Activated naive CD8-positive, alpha-beta T cell treated with anti-CD3 and anti-CD28 coated beads for 36 hours (primary cell): ENCODE data around the gene PEX12. TPM values are rescaled to one million over a fixed set of nuclear protein-coding genes. Genes with fewer than 3 reads are reported as not detected.
A peak's percentile ranks its signal among the peaks of the same experiment; 100 is the strongest.
"Not testable (repeated sequence)": the region's sequence is repeated elsewhere in the genome, so short reads cannot be mapped to it uniquely, and the experiment has no call there.

Experiments used
- DNase-seq: peaks from one replicate; pipeline ENCODE4 v3.0.0; 2021
- H3K27ac Mint-ChIP-seq: one replicate; pipeline ENCODE4 v1.8.0; 2022; ENCODE audit warnings: mild to moderate bottlenecking, moderate library complexity, mixed read lengths
- H3K27me3 Mint-ChIP-seq: one replicate; pipeline ENCODE4 v1.8.0; 2022; ENCODE audit warnings: mild to moderate bottlenecking, mixed read lengths
- H3K36me3 Mint-ChIP-seq: one replicate; pipeline ENCODE4 v1.8.0; 2021; ENCODE audit warnings: mild to moderate bottlenecking, mixed read lengths
- H3K4me1 Mint-ChIP-seq: one replicate; pipeline ENCODE4 v1.8.0; 2021; ENCODE audit warnings: mixed read lengths
- H3K4me3 Mint-ChIP-seq: one replicate; pipeline ENCODE4 v1.8.0; 2022; ENCODE audit warnings: mild to moderate bottlenecking, moderate library complexity, mixed read lengths
- H3K9me3 Mint-ChIP-seq: one replicate; pipeline ENCODE4 v1.8.0; 2022; ENCODE audit warnings: mixed read lengths
- total RNA-seq, 2 experiments: library from RNA; stranded (reverse); gene quantifications; one replicate each; pipeline ENCODE4 v1.2.3, GENCODE V29; 2021

The PEX12 gene
- 1 to 10 TPM; 6.6 to 6.9 TPM for total RNA-seq

GRCh38 chr17:35578197-35578928 is at the start of gene PEX12:
Gene PEX12 (minus strand): TSS chr17:35578571. CDS start chr17:35578021, 550 bp downstream.
- peaks cover 25% of the 10 kb centered on the region for H3K4me1 Mint-ChIP-seq
- H3K27me3 Mint-ChIP-seq, result no peaks in the 10 kb centered on the region
- H3K27ac Mint-ChIP-seq, result peak within 1 kb of the TSS; percentile 97
- H3K9me3 Mint-ChIP-seq, result no peaks in the 10 kb centered on the region
- DNase-seq, result peak; percentile 87
- H3K4me3 Mint-ChIP-seq, result peak within 1 kb of the TSS; percentile 91
- peaks cover 7% of the 10 kb centered on the region for H3K36me3 Mint-ChIP-seq

- Mint-ChIP-seq H3K27me3 (no peaks in the 10 kb centered on the region), H3K4me3 (no peak overlapping the region), H3K9me3 (no peaks in the 10 kb centered on the region), H3K27ac (no peak overlapping the region), H3K36me3 (peaks cover 13% of the 10 kb centered on the region), H3K4me1 (peaks cover 4% of the 10 kb centered on the region)
- DNase-seq, result no peak
Observed at GRCh38 chr17:35627417-35627816, 49.0 kb upstream of the PEX12 start.

GRCh38 chr17:35621768-35622167 is 43.4 kb upstream of the PEX12 start:
- Mint-ChIP-seq H3K9me3 (no peaks in the 10 kb centered on the region), H3K36me3 (peaks cover 5% of the 10 kb centered on the region), H3K4me3 (no peak overlapping the region), H3K27ac (no peak overlapping the region), H3K4me1 (peaks cover 2% of the 10 kb centered on the region), H3K27me3 (no peaks in the 10 kb centered on the region)
- DNase-seq, result no peak

- H3K36me3 Mint-ChIP-seq, result no peaks in the 10 kb centered on the region
- no peak overlapping the region for H3K4me3 Mint-ChIP-seq
- H3K27ac Mint-ChIP-seq, result no peak overlapping the region
- no peaks in the 10 kb centered on the region for H3K9me3 Mint-ChIP-seq
- no peak for DNase-seq
- H3K4me1 Mint-ChIP-seq, result peaks cover 2% of the 10 kb centered on the region
- H3K27me3 Mint-ChIP-seq, result no peaks in the 10 kb centered on the region
Observed at GRCh38 chr17:35618628-35619027, 40.3 kb upstream of the PEX12 start.

- Mint-ChIP-seq H3K27me3 (no peaks in the 10 kb centered on the region), H3K4me3 (no peak overlapping the region), H3K36me3 (no peaks in the 10 kb centered on the region), H3K27ac (no peak overlapping the region), H3K4me1 (peaks cover 6% of the 10 kb centered on the region), H3K9me3 (no peaks in the 10 kb centered on the region)
- no peak for DNase-seq
Observed at GRCh38 chr17:35617505-35617904, 39.1 kb upstream of the PEX12 start.

DNA sequence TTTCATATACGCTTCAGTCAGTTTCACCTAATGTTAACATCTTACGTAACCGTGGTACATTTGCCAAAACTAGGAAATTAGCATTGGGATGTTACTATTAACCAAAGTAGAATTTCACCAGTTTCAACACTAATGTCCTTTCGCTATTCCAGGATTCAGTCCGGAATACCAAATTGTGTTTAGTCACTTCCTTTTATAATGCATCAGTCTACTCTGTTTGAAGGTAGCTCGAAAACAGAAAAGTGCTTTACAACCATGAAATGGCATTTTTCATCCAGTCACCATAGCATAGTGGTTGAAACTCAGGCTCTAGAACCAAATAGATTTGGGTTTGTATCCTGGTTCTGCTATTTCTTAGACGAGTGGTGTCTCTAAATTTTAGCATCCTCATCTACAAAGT is 38.2 kb upstream of the PEX12 start:
- no peak overlapping the region for H3K27ac Mint-ChIP-seq
- H3K36me3 Mint-ChIP-seq, result no peaks in the 10 kb centered on the region
- no peaks in the 10 kb centered on the region for H3K9me3 Mint-ChIP-seq
- no peak overlapping the region for H3K4me3 Mint-ChIP-seq
- no peaks in the 10 kb centered on the region for H3K27me3 Mint-ChIP-seq
- H3K4me1 Mint-ChIP-seq, result peaks cover 6% of the 10 kb centered on the region
- DNase-seq, result no peak

DNA sequence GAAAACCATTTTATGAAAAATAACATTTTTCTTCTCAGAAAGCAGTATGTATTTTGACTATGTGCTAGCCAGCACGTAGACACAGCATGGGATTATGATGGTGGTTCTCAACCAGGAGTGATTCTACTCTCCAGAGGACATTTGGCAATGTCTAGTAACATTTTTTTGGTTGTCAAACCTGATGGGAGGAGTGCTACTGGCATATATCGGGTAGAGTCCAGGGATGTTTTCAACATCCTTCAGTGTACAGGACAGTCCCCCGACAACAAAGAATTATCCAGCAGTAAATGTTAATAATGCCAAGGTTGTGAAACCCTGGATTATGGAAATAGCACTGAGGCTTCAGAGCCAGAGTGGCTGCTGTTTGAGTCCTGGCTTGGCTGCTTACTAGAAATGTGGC is 36.4 kb upstream of the PEX12 start:
- no peak for DNase-seq
- Mint-ChIP-seq H3K4me3 (no peak overlapping the region), H3K27me3 (no peaks in the 10 kb centered on the region), H3K36me3 (no peaks in the 10 kb centered on the region), H3K27ac (no peak overlapping the region), H3K9me3 (no peaks in the 10 kb centered on the region), H3K4me1 (peaks cover 6% of the 10 kb centered on the region)

DNA sequence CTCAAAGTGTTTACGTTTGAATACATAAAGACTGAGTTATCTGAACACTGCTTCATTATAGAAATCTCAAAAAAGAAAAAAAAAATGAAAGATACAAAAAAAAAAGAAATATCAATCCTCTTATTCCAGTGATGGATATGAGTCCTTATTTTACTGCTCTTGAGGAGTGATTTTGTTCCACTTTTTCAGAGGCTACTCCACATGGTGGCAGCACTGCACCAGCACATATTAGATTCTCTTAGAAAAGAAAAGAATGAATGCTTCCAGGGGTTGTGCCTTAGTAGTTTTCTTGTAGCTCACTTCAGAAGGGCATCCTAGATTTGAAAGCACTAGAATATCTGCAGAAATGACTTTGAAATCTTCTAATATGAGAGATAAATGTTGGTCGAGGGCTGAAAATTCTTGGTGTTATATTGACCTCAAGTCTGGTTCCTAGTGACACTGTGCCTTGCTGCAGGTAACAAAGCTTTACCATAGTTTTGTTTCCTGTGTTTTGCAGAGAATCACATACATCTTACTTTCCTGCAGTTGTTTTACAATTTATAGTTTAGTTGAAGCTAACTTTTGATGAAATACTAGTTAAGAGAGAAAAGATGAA is 34.7 kb upstream of the PEX12 start:
- H3K36me3 Mint-ChIP-seq, result peaks cover 3% of the 10 kb centered on the region
- no peaks in the 10 kb centered on the region for H3K27me3 Mint-ChIP-seq
- H3K9me3 Mint-ChIP-seq, result no peaks in the 10 kb centered on the region
- no peak overlapping the region for H3K4me3 Mint-ChIP-seq
- no peak for DNase-seq
- H3K27ac Mint-ChIP-seq, result no peak overlapping the region
- H3K4me1 Mint-ChIP-seq, result peaks cover 4% of the 10 kb centered on the region

DNA sequence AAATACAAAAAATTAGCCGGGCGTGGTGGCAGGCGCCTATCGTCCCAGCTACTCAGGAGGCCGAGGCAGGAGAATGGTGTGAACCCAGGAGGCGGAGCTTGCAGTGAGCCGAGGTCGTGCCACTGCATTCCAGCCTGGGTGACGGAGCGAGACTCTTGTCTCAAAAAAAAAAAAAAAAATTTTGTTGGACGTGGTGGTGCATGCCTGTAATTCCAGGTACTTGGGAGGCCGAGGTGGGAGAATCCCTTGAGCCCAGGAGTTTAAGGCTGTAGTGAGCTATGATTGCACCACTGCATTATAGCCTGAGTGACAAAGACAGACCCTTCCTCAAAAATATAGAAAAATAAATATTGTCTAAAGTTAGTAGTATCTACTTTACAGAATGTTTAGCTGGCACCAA is 32.4 kb upstream of the PEX12 start:
- H3K36me3 Mint-ChIP-seq, result peaks cover 10% of the 10 kb centered on the region
- not testable (repeated sequence) for H3K27ac Mint-ChIP-seq, H3K27me3 Mint-ChIP-seq, DNase-seq, H3K4me3 Mint-ChIP-seq, H3K4me1 Mint-ChIP-seq, H3K9me3 Mint-ChIP-seq

- no peaks in the 10 kb centered on the region for H3K27me3 Mint-ChIP-seq
- no peak for DNase-seq
- no peak overlapping the region for H3K27ac Mint-ChIP-seq
- H3K9me3 Mint-ChIP-seq, result no peaks in the 10 kb centered on the region
- peaks cover 10% of the 10 kb centered on the region for H3K4me1 Mint-ChIP-seq
- H3K4me3 Mint-ChIP-seq, result no peak overlapping the region
- peaks cover 13% of the 10 kb centered on the region for H3K36me3 Mint-ChIP-seq
Observed at GRCh38 chr17:35609831-35610230, 31.5 kb upstream of the PEX12 start.

GRCh38 chr17:35607239-35607847 is 29.0 kb upstream of the PEX12 start:
- DNase-seq, result no peak
- peak overlapping the region; percentile 38 for H3K27ac Mint-ChIP-seq
- no peak overlapping the region for H3K4me3 Mint-ChIP-seq
- H3K27me3 Mint-ChIP-seq, result no peaks in the 10 kb centered on the region
- H3K4me1 Mint-ChIP-seq, result peaks cover 5% of the 10 kb centered on the region
- H3K9me3 Mint-ChIP-seq, result no peaks in the 10 kb centered on the region
- H3K36me3 Mint-ChIP-seq, result peaks cover 14% of the 10 kb centered on the region

DNA sequence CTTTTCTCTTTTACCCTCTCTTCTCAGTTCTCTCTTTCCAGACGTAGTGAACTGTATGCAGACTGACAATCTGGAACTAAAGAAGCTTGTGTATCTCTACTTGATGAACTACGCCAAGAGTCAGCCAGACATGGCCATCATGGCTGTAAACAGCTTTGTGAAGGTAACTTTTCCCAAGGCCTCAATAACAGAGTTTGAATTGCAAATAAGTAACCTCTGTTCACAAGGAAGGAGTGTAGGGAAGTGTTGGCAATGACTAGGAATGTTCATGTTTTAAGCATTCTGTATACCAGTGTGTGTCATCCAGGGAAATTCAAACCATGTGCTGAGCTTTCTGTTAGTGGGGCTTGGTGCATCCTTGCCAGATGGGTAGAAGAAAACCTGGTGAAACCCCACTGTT is 27.3 kb upstream of the PEX12 start:
- DNase-seq, result no peak
- Mint-ChIP-seq H3K36me3 (peaks cover 19% of the 10 kb centered on the region), H3K4me3 (no peak overlapping the region), H3K9me3 (no peaks in the 10 kb centered on the region), H3K27ac (no peak overlapping the region), H3K4me1 (peaks cover 5% of the 10 kb centered on the region), H3K27me3 (no peaks in the 10 kb centered on the region)

GRCh38 chr17:35603674-35604073 is 25.3 kb upstream of the PEX12 start:
- DNase-seq, result no peak
- no peaks in the 10 kb centered on the region for H3K9me3 Mint-ChIP-seq
- peaks cover 5% of the 10 kb centered on the region for H3K4me1 Mint-ChIP-seq
- H3K36me3 Mint-ChIP-seq, result peaks cover 26% of the 10 kb centered on the region
- H3K27ac Mint-ChIP-seq, result no peak overlapping the region
- no peaks in the 10 kb centered on the region for H3K27me3 Mint-ChIP-seq
- H3K4me3 Mint-ChIP-seq, result no peak overlapping the region

DNA sequence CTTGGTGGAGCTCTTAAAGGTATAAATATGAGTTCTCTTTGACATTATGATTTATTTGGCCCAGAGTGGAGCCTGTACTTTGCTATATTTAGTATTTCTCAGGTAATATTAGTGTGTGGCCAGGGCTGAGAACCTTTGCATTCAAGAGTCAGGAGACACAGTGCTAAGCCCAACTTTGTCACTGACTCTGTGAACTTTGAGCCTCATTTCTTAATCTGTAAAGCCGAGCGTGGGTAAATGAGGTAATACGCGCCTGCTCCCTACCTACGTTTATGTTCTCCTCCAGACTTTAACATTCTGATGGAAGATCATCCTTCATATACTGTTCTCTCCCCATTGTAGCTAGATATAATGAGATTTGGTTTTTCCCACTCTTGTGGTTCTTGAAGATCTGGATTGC is 19.2 kb upstream of the PEX12 start:
- H3K9me3 Mint-ChIP-seq, result no peaks in the 10 kb centered on the region
- no peaks in the 10 kb centered on the region for H3K27me3 Mint-ChIP-seq
- H3K4me1 Mint-ChIP-seq, result peaks cover 8% of the 10 kb centered on the region
- H3K4me3 Mint-ChIP-seq, result no peak overlapping the region
- DNase-seq, result no peak
- no peak overlapping the region for H3K27ac Mint-ChIP-seq
- H3K36me3 Mint-ChIP-seq, result peaks cover 43% of the 10 kb centered on the region

DNA sequence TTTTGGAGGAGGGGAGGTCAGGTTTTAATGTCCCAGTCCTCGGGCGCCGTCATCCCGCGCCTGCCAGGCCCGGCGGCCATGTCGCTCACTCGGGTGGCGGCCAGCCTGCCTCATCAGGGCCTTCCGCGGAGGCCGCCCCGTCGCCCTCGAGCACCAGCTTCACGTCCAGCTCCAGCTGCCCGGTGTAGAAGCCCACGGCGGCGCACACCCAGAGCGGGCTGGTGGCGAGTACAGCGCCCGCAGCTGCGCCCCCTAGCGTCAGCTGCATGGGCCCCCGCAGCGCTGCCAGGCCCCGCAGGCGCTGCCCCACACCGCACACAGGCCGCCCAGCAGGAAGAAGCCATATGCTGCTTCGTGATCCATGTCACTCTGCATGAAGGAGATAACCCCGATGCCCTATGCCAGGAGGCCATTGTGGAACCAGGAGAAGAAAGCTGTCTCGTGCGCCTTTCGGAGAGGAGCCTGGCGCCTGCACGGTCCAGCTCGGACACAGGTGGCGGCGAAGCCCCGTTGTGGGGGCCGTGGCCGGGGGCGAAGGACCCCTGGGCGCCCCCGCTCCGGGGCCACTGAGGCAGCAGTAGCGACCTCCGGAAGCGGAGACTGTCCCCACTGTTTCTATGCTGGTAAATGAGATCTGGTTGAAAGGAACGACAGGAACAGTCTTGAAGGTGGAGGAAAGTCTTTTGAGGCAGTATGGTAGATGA is 18.3 kb upstream of the PEX12 start:
- Mint-ChIP-seq H3K36me3 (peaks cover 41% of the 10 kb centered on the region), H3K9me3 (no peaks in the 10 kb centered on the region), H3K4me1 (peaks cover 9% of the 10 kb centered on the region), H3K4me3 (no peak overlapping the region), H3K27me3 (no peaks in the 10 kb centered on the region), H3K27ac (no peak overlapping the region)
- DNase-seq, result no peak
